ENCODE measurements around the gene CROCC2.

GRCh38 chr2:240915526-240916341 is 9.6 kb downstream of the CROCC2 start:
- no peak for TF ChIP-seq EP300 (IDR thresholded peaks at IDR 0.05)
- TF ChIP-seq POLR2A (IDR thresholded peaks at IDR 0.05; ENCODE audit: low read length), result no peak
- TF ChIP-seq CTCF (IDR thresholded peaks at IDR 0.05), result no peak
- no peak for TF ChIP-seq MAZ (IDR thresholded peaks at IDR 0.05; ENCODE audit: borderline replicate concordance, low read depth, low read length)
- no peak for TF ChIP-seq ELK1 (IDR thresholded peaks at IDR 0.05; ENCODE audit: low read depth, low read length)
- TF ChIP-seq ZC3H11A (IDR thresholded peaks at IDR 0.05), result no peak
